Stimulated activated CD4-positive, alpha-beta T cell treated with anti-CD3 and anti-CD28 coated beads, TNF-alpha, amount 100 ng/mL, for 24 hours (primary cell): Measurements from ENCODE around the gene TMEM141.
"Not testable (repeated sequence)": the region's sequence is repeated elsewhere in the genome, so short reads cannot be mapped to it uniquely, and the experiment has no call there.

Source experiments
- DNase-seq, 3 experiments: peaks; one replicate each; pipeline ENCODE4 v3.0.0-alpha.2; 2020; ENCODE audit warnings: low read depth in 3 of 3

Gene TMEM141

GRCh38 chr9:136773386-136774044 is 17.6 kb upstream of the TMEM141 start:
- DNase-seq = peak in 1 of 3 experiments; percentile 28

- no peak for DNase-seq
Observed at GRCh38 chr9:136774416-136775045, 16.6 kb upstream of the TMEM141 start.

- no peak for DNase-seq
Observed at GRCh38 chr9:136775191-136775590, 16.0 kb upstream of the TMEM141 start.

GRCh38 chr9:136776947-136777346 is 14.2 kb upstream of the TMEM141 start:
- no peak for DNase-seq

GRCh38 chr9:136777359-136777758 is 13.8 kb upstream of the TMEM141 start:
- DNase-seq = no peak

- no peak for DNase-seq
Observed at GRCh38 chr9:136779808-136780207, 11.3 kb upstream of the TMEM141 start.

GRCh38 chr9:136782452-136782851 is 8.7 kb upstream of the TMEM141 start:
- no peak for DNase-seq

GRCh38 chr9:136784249-136784996 is 6.7 kb upstream of the TMEM141 start:
- DNase-seq = no peak

- no peak for DNase-seq
Observed at GRCh38 chr9:136784997-136785361, 6.2 kb upstream of the TMEM141 start.

GRCh38 chr9:136785565-136786355 is 5.4 kb upstream of the TMEM141 start:
- DNase-seq = not testable (repeated sequence)

- DNase-seq = no peak
Observed at GRCh38 chr9:136786451-136786850, 4.7 kb upstream of the TMEM141 start.

GRCh38 chr9:136786983-136787382 is 4.2 kb upstream of the TMEM141 start:
- DNase-seq = not testable (repeated sequence)

- DNase-seq = peak; percentile 50 to 62 (median 61)
Observed at GRCh38 chr9:136787690-136788400, 3.3 kb upstream of the TMEM141 start.

GRCh38 chr9:136788644-136789522 is 2.3 kb upstream of the TMEM141 start:
- not testable (repeated sequence) for DNase-seq

GRCh38 chr9:136789523-136789937 is 1.6 kb upstream of the TMEM141 start:
- DNase-seq = no peak

- peak in 2 of 3 experiments; percentile 48 to 64 for DNase-seq
Observed at GRCh38 chr9:136791516-136792276, 552 bp downstream of the TMEM141 start.

GRCh38 chr9:136792321-136793085 is 1.4 kb downstream of the TMEM141 start:
- no peak for DNase-seq

GRCh38 chr9:136793086-136793946 is 2.2 kb downstream of the TMEM141 start:
- no peak for DNase-seq
